IMR-90 (cell line): ENCODE data around the gene PCBP3.

Experiments
- CTCF ChIP-seq: conservative IDR thresholded peaks from 2 replicates; pipeline ENCODE4 v1.5.1; 2012; ENCODE audit warnings: mild to moderate bottlenecking, low read depth, low read length, improper control_type of control experiment
- MXI1 ChIP-seq: IDR thresholded peaks from 2 replicates; pipeline ENCODE4 v1.6.1; 2012; ENCODE audit warnings: low read depth, mild to moderate bottlenecking, low read length, moderate library complexity, borderline replicate concordance
- NFE2L2 ChIP-seq: fragments of 150-350 bp; IDR thresholded peaks from 2 replicates; pipeline ENCODE4 v1.6.1; 2016; ENCODE audit warnings: low read depth, mild to moderate bottlenecking, low read length
- POLR2A ChIP-seq: IDR thresholded peaks from 2 replicates; pipeline ENCODE4 v1.6.1; 2012; ENCODE audit warnings: mild to moderate bottlenecking, low read depth, low read length
- RCOR1 ChIP-seq: IDR thresholded peaks from 2 replicates; pipeline ENCODE4 v1.6.1; 2012; ENCODE audit warnings: mild to moderate bottlenecking, low read length, improper control_type of control experiment; ENCODE audit not compliant: insufficient replicate concordance
- RFX5 ChIP-seq: IDR thresholded peaks from 2 replicates; pipeline ENCODE4 v1.8.0; 2012; ENCODE audit warnings: low read depth, mild to moderate bottlenecking, low read length, moderate library complexity
- USF2 ChIP-seq: fragments of 150-350 bp; IDR thresholded peaks from 2 replicates; pipeline ENCODE4 v1.6.1; 2017; ENCODE audit warnings: mild to moderate bottlenecking, antibody characterized with exemption, low read length, low read depth

GRCh38 chr21:45869121-45870007 lies 225.8 kb downstream of the PCBP3 start:
- TF ChIP-seq USF2 (no peak), POLR2A (no peak), NFE2L2 (no peak), CTCF (no peak), RCOR1 (no peak), MXI1 (no peak), RFX5 (no peak)
